Erythroblast (primary cell): ENCODE results near the gene LRTM2.

Source experiments
- DNase-seq, 2 experiments: peaks; one replicate each; lab custom pipeline; 2025; lab: John Stamatoyannopoulos, UW
- GATA1 ChIP-seq: IDR thresholded peaks from 2 replicates; pipeline ENCODE4 v1.6.1; 2011; ENCODE audit warnings: low read depth, mild to moderate bottlenecking, control low read depth, low read length, moderate library complexity
- POLR2A ChIP-seq: IDR thresholded peaks from 2 replicates; pipeline ENCODE4 v1.6.1; 2011; ENCODE audit warnings: mild to moderate bottlenecking, low read length

Gene LRTM2

DNA sequence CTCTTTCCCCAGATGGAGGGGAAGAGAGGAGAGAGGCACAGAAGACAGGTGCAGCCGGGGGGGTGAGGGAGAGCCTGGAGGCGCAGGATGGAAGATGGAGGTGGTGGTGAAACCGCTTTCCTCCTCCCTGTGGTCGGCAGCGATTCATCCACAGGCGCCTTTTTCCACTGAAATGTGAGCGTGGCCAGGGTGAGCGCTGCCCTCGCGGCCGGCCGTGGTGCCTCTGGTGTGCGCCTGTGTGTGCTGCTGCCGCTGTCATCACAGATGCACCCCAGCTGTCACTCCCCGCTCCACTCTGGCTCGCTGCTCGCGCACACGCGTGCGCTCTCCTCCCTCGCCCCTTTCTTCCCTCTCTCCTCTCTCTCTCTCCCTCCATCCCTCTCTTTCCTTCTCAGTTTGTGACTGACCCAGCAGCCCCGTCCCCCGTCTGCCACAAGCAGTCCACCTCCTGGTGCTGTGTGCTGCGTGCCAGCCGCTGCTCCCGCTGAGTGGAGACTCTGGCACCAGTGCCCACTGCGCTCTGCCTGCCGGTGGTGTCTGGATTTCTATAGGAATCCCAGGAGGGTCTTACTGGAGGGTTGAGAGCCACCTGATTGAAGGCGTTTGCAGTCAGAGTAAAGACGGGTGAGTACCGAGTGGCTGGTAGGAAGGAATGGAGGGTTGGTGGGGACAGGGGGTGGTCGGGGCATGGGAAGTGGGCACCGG lies at the start of gene LRTM2:
LRTM2 (plus strand) TSS at position 375 of the 705 bp plus-strand sequence. CDS start 7,584 bp downstream, outside the sequence.
- TF ChIP-seq POLR2A, result no peak
- TF ChIP-seq GATA1, result no peak
- no peak for DNase-seq

DNA sequence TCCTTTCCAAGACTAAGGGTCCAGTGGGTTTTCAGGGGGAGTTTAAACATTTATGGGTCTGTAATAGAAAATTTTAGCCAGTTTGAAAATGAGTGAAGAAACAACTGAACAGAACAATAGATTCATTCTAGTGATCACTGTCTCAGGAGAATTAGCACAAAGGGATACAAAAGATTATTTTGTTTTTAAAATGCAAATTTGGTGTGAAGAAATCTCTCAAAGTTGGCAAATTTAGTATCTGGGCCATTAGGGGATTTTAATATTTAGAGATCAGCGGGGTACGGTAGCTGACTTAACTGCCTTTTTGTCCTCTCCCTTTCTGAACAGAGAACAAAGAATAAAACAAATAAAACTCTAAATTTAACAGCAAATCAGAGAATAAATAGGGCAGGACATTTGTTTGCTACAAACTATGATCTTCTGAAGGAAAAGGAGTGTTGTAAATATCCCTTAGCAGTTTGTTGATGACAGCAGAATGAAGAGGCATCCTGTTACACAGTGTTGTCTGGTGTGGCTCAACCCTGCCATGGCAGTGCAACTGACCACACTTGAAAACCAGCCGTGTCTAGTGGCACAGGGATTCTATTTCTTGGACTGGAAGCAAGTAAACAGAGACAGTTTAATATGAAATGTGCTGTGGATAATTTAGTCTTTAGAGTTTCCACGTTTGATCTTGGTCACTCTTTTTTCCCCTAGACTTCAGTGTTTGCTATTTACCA lies 46.3 kb upstream of the LRTM2 start:
- no peak for TF ChIP-seq GATA1
- TF ChIP-seq POLR2A, result no peak
- no peak for DNase-seq

- DNase-seq, result peak in 1 of 2 experiments; percentile 18
- no peak for TF ChIP-seq POLR2A
- TF ChIP-seq GATA1, result no peak
Observed at GRCh38 chr12:1776170-1776921, 44.0 kb upstream of the LRTM2 start.

GRCh38 chr12:1777798-1778197 lies 42.6 kb upstream of the LRTM2 start:
- DNase-seq, result no peak
- TF ChIP-seq POLR2A, result no peak
- TF ChIP-seq GATA1, result no peak

DNA sequence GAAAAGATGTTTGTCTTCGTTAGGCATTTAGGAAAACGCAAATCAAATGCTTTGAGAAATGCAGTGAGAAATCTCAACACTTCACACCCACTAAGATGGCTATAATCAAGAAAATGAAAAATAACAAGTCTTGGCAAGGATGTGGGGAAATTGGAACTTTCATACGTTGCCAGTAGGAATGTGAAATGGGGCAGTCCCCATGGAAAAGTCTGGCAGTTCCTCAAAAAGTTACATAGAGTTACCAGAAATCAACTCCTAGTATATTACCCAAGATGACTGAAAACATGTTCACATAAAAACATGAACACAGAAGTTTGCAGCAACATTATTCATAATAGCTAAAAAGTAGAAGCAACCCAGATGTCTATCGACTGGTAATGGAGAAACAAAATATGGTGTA lies 41.5 kb upstream of the LRTM2 start:
- DNase-seq, result no peak
- TF ChIP-seq POLR2A (no peak), GATA1 (no peak)

DNA sequence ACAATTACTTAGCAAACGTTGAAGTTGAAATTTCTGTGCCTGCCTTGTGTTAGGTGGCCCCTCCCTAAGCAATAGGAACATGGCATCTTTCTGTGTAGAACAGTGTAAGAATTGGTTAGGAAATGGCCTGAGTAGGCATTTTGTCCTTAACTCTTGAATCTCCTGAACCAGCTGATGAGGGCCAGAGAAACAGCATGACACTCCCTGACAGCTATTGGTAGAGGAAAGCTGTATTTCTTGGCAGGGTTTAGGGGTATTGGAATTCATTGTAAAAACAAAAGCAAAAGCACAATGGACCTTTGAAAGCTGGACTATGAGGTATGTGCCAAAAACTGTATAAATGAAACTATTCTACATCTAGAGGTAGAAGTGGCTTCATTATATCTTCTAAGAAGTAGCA lies 40.6 kb upstream of the LRTM2 start:
- TF ChIP-seq GATA1 (no peak), POLR2A (no peak)
- no peak for DNase-seq

- TF ChIP-seq POLR2A (no peak), GATA1 (no peak)
- no peak for DNase-seq
Observed at GRCh38 chr12:1781772-1782171, 38.6 kb upstream of the LRTM2 start.

DNA sequence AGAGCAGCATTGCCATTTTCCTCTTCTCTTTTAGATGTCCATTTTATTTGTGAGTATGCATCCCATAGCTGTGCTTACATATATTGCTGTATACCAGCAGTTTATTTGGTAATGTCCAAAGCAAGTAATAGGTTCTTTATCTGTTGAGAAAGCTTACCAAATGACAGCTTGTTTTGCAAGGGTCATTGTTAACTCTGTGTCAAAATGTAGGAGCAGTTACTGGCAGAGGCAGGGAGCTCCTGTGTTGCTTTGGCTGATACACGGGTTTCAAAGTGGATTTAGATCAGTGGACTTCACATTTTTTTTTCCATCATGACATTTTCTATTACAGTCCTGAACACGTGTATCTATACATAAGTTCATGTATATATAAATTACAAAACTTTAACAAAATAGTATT lies 38.1 kb upstream of the LRTM2 start:
- no peak for DNase-seq
- TF ChIP-seq POLR2A (no peak), GATA1 (no peak)

DNA sequence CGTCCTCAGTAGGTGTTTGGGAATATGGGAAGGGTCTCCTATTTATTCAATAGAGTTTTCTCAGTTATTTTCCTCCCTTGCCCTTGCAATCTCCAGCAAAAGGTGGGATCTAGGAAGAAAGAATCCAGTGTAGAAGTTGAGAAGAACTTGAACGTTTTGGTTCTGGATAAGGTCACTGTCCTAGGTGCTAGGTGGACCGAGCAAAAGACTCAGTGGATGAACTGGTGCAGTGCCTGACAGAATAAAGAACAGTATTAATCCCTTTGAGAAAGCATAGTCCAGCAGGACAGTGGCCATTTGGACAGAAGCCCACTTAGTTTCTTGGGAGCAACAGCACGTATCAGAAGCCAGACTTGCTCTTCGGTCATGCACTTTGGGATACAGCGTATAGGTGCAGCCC lies 32.7 kb upstream of the LRTM2 start:
- TF ChIP-seq POLR2A (no peak), GATA1 (no peak)
- no peak for DNase-seq

DNA sequence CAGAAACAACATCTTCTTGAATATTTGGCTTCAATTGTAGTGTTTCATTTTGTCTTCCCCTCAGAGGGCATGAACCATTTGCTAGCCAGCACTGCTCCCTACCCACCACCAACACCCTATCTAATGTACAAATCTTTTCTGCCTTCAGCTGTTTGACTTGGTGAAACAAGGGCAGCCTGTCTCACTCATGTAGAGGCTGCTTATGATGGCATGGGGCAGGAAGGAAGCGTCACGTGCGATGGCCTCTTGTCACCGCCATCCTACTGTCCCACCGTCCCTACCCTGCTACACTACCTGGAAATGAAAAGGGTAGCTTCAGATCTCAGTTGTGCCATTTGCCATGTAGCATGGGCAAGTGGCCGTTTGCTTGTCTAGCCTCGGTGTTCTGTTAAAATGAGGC lies 29.9 kb upstream of the LRTM2 start:
- TF ChIP-seq POLR2A (no peak), GATA1 (no peak)
- peak; percentile 23 to 34 for DNase-seq

- peak; percentile 80 to 87 for DNase-seq
- TF ChIP-seq GATA1 (no peak), POLR2A (no peak)
Observed at GRCh38 chr12:1791104-1791841, 29.1 kb upstream of the LRTM2 start.

DNA sequence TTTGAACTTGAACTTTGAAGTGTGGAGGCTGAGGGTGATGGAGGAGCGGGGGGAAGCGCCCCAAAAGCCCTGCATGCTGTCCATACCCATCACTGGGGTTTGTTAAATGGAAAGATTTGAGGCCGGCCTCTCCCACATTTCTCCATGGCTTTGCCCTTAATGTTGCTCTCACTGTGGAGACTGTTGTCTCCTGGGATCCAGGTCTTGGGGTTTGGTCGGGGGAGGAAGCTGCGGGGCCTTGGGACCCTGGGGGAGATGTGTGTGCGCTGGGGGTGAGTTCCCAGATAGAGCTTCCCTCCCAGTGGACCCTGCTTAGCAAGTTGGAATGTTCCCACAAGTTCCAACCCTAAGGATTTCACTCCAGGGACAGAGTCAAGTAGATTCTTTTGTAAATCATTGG lies 28.0 kb upstream of the LRTM2 start:
- no peak for DNase-seq
- TF ChIP-seq GATA1 (no peak), POLR2A (no peak)
